Islet of Langerhans (tissue), 1 donor: ENCODE data around the gene UFSP1.

Source experiments
- FAIRE-seq: peaks from one replicate; lab custom pipeline; 2011; peaks lifted over from hg19 to GRCh38; lab: Jason Lieb, UNC

UFSP1 gene

DNA sequence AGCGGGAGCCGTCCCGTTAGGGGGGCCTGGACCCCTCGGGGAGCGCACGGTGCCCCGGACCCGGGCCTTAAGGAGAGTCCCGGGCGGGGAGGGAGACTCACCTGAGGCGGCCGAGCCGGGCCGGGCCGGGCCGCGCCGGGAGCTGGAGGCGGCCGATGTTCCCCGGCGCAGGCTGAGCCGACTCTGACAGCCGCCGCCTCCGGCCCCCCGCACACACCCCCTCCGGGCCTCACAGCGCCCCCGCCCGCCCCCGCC lies 6.1 kb upstream of the UFSP1 start, which contains the start of gene ACHE:
Gene ACHE, minus strand, starts transcription at position 188 of the 255 bp plus-strand sequence. CDS start 1,656 bp downstream, outside the sequence.
- no peak for FAIRE-seq

DNA sequence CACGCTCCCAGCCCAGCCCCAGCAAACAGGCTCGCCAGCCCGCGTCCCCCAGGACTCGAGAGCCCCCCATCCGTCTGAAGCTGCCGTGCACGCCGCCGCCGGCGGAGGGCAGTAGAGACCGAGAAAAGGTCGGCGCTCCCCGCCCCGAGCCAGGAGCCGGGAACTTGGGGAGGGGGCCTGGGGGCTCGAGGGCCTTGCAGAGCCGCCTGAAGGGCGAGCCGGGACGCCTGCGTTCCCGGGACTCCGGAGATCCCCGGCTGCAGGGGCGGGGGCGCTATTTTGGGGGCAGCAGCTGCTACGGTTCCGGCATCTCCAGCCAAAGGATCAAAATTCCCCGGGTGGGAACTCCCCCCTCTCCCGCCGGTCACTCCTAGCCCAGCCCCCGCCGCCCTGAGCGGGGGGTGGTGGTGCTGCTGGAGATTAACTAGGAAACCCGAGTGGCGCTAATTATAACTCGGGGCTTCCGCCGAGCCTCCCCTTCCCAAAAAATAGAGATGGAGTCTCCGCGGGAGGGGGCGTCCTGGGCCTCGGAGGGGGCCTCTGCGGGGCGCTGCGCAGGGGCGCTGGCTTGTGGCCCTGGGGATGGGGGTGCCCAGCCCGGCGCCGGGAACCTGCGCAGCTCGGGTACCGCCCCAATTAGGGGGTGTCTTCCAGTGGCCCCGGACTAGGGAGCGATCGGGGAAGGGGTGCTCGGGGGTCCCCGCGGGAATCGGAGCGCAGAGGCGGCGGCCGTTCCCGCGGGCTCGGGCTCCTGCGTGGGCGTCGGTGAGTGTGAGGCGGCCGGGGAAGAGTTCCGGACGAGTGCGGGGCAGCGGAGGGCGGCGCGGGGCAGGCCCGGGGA lies 5.6 kb upstream of the UFSP1 start:
- FAIRE-seq = no peak

DNA sequence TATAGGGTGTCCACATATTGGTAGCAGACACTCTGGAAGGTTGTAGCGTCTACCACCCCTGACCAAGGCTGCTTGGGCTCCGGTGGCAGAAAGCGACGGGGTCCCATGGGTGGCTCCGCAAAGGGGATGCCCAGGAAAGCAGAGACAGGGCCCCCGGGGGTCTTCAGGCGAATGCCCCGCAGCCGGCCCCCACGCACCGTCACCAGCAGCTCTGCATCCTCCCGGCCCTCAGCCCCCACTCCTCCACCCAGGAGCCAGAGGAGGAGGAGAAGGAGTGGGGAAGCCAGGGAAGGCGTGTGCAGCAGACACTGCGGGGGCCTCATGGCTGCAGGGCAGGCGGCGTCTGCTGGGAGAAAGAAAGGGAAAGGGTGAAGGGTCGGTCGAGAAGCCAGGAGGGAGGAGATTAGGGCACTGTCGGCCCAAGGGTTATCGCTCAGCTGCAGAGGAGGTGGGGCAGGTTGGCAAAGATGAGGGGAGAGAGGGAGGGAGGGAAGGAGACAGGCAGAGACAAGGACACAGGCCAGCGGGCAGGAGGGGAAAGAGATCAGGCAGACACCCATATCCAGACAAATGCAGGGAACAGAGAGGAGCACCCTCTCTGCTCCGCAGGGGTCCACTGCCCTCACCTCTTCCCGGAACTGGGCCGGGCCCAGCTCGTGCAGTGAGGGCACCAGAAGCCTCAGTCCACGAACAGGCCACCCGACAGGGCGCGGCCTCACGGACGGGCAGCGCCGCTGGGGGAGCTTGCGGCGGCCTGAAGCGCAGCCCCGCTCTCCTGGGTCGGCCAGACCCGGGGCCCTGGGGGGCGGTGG lies 4.6 kb upstream of the UFSP1 start:
- no peak for FAIRE-seq

DNA sequence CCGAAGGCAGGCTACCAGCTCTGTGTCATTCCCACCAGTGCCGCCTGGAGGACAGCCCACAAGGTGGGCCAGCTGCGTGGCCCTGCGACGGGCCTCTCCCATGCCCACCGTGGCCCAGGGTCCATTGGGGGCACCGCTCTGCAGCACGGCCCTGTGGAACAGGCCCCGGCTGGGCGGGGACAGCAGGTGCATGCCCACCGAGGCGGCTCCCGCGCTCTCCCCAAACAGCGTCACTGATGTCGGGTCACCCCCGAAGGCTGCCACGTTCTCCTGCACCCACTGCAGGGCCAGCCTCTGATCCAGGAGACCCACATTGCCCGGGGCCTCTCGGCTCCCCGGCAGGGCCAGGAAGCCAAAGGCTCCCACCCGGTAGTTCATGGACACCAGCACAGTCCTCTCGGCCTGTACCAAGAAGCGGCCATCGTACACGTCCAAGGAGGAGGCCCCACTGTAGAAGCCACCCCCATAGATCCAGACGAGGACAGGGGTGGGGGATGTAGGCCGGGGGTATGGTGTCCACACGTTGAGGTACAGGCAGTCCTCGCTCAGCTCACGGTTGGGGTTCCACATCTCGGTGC lies 3.9 kb upstream of the UFSP1 start:
- FAIRE-seq = no peak

DNA sequence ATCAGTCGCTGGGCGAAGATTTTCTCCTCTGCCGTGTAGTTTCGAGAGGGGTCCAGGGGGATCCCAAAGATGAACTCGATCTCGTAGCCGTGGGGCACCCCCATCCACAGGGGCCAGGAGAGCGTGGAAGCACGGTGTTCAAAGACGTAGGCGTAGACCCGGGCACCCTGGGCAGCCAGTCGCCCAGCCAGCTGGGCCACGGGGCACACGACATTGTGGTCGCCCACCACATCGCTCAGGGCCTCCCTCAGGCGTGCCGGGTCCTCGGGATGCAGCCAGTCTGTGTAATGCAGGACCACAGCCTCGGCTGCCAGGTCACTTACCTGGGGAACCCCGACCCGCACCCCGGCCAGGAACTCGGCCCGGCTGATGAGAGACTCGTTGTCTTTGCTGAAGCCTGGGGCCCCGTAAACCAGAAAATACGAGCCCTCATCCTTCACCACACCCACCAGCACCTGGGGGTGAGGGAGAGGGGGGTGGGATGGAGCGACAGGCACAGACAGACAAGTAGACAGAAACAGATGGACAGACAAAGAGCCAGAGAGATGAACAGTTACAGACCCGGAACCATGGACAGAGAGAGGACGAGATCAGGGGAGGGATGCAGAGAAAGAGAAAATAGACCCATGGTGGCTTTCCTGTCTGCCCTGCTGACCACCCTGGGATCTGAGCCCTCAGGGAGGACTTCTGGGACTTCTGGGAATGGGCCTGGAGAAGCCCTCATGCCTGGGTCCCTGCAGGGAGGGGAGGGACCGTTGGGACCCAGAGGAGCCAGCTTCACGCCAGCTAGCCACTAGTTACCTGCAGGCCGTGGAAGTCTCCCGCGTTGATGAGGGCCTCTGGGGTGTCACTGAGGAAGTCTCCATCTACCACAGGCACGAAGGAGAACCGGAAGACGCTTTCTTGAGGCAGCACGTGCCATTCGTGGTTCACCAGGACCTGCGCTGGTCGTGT lies 3.1 kb upstream of the UFSP1 start:
- no peak for FAIRE-seq

DNA sequence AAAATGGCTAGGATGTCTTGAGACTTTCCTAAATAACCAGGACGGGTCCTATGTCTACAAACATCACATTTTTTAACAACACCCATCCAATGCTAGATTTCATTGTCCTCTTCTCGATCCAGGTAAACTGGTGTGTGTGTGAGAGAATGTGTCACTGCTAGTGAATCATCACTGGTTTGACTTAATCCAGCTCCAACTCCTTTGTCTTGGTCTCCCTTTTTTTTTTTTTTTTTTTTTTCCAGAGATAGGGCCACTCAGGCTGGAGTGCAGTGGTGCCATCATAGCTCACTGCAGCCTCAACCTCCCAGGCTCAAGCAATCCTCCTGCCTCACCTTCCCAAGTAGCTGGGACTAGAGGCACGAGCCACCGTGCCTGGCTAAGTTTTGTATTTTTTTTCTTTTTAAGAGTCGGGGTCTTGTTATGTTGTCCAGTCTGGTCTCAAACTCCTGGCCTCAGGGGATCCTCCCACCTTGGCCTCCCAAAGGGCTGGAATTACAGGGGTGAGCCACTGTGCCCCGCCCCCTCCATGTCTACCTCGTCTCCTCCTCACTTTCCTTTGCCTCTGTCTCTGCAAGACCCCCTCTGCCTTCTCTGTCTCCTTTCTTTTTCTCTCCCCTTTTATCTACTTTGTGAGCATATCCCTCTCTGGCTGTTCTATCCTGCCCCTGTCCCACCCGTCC lies 2.2 kb upstream of the UFSP1 start:
- FAIRE-seq = no peak

DNA sequence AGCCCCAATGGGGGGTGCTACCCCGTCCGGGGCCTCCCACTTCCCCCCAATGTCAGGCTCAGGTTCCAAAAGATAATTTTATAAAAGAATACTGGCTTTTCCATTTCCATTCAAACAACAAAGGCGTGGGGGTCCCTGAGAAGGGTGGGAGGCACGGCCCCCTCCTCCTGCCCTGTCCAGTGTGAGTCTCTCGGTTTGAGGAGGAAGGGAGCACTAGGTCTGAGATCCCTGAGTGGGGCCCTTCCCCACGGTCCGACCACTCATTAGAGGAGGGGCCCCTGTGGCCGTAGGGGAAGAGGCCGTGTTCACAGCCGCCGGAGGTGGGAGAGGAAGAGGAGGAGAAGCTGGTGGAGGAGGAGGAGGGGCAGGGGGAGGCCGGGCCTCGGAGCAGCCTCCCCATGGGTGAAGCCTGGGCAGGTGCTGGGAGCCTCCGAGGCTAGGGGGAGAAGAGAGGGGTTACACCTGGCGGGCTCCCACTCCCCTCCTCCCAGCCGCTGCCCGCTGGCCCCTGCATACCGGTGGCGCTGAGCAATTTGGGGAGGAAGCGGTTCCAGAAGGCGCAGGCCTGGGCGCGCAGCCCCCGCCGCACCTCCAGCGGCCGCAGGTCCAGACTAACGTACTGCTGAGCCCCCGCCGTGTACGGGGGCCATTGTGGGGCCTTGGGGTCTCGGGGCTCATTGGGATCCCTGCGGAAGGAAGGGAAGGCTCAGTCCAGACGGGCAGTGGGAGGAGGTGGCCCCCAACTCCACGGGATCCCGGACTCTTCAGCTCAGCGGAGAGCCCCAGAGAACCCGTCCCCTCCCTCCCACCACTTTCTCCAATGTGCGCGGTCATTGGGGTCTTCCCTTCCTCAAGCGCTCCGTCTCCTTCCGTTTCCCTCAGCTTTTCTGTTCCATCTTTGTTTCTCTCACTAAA lies 1.4 kb upstream of the UFSP1 start:
- FAIRE-seq = no peak

DNA sequence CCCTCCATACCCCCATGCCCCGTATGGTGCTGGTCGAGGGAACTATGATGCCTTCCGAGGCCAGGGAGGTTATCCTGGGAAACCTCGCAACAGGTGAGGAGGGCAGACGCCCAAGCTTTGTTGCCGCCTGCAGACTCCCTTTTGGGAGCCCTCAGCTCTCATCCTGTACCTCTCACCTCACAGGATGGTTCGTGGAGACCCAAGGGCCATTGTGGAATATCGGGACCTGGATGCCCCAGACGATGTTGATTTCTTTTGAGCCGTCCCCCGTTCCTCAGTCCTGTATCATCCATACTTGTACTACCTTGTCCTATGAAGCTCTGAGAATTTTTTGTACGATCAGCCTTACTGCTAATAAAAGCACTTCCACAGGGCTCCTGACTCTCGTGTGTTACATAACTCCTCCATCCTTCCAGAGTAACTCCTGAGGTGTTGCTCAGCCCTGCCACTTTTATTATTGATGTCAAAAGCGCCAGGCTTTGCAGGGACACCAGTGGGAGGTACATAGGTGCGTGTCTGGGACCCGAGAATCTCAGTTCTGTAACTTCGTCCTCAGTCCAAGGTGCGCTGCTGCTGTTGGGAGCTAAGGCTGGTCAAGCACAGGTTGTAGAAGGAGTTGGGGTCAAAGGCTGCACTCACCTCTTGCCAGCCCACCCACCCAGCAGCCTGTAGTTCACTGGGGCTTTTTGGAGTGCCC lies 1.1 kb downstream of the UFSP1 start:
- FAIRE-seq = no peak

DNA sequence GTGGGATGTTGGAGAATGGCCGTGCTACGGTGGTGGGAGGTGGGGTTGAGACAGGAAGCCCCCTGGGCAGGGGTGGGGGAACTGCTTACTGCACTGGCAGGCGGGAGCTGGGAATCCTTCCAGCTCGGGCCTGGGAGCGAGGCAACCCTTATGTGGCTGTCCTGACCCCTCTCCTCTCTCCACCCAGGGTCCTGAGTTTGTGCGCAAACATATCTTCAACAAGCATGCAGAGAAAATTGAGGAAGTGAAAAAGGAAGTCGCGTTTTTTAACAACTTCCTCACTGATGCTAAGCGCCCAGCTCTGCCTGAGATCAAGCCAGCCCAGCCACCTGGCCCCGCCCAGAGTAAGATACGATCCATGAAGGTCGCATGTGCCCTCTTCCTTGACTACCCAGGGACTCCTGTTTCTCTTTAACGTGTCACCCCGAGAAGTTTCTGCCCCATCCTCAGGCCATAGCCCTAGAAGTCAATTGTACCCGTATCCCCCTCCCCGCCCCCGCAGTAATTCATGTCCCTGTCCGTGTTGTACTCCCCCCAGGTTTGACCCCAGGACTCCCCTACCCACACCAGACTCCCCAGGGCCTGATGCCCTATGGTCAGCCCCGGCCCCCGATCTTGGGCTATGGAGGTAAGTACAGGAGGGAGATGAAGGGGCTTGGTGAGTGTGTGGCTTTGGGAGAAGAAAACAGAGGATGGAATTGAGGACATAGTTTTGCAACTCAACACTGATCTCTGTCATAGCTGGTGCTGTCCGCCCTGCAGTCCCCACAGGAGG lies 1.8 kb downstream of the UFSP1 start:
- no peak for FAIRE-seq

DNA sequence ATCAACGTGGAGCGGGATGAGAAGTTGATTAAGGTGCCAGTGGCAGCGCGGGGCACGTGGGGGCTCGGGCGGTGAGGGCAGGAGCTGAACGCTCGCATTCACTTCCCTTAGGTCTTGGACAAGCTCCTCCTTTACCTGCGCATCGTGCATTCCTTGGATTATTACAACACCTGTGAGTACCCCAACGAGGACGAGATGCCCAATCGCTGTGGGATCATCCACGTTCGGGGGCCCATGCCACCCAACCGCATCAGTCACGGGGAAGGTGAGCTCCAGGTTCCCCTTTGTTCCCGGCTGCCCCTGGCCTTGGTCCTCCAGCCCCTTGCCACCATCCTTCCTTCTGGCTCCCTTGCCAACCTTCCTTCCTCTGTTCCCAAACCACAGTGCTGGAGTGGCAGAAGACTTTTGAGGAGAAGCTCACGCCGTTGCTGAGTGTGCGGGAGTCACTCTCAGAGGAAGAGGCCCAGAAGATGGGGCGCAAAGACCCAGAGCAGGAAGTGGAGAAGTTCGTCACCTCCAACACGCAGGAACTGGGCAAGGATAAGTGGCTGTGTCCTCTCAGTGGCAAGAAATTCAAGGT lies 2.5 kb downstream of the UFSP1 start:
- FAIRE-seq = no peak

DNA sequence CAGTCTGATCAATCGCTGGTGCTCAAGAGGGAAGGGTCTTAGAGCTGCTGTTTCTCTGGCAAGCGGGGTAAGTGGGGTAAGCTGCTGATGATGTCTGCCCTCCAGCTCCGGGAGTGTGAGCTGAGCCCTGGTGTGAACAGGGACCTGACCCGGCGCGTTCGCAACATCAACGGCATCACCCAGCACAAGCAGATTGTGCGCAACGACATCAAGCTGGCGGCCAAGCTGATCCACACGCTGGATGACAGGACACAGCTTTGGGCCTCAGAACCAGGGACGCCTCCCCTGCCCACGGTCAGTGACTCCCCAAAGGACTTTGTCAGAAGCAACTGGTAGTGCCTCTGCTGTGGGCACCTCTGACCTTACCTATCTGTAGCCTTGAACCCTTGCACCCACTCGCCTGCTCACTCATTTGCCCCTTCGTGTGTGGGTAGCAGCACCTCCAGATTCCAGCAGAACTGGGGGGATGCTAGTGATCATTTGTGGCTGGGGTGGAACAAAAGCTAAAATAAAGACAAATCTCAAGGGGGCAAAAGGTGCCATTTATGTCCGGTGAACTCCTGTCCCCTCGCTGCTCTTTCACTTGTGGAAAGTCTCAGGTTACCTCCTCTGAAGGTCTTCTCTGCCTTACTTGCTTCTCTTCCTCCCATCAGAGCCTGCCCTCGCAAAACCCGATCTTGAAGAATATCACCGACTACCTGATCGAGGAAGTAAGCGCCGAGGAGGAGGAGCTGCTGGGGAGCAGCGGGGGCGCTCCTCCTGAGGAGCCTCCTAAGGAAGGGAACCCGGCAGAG lies 3.2 kb downstream of the UFSP1 start:
- no peak for FAIRE-seq

DNA sequence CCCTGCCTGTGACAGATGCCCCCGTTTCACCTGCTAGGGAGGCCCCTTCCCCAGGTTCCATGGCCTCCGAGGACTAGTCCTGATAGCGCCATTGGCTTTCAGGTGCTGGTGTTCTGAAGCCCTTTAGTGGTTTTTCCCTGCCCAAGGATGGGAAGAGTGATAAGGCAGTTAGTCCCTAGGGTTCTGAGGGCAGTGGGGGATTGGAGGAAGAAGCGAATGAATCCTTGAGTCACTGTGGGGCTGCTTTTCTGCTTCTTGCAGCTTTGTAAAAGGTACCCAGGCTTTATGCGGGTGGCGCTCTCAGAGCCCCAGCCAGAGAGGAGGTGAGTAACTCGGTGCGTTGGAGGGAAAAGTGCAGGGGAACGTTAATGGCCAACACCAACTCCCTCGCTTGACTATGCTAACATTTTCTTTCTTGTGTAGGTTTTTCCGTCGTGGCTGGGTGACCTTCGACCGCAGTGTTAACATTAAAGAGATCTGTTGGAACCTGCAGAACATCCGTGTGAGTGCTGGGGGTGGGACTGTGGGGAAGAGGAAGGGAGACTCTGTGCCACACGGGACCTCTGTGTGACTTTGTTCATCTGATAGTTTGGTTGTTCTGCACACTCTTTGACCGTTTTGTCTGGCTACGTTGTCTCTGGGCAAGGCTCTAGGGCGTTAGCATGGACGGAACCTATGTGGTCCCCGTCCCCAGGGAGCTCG lies 3.9 kb downstream of the UFSP1 start:
- no peak for FAIRE-seq

DNA sequence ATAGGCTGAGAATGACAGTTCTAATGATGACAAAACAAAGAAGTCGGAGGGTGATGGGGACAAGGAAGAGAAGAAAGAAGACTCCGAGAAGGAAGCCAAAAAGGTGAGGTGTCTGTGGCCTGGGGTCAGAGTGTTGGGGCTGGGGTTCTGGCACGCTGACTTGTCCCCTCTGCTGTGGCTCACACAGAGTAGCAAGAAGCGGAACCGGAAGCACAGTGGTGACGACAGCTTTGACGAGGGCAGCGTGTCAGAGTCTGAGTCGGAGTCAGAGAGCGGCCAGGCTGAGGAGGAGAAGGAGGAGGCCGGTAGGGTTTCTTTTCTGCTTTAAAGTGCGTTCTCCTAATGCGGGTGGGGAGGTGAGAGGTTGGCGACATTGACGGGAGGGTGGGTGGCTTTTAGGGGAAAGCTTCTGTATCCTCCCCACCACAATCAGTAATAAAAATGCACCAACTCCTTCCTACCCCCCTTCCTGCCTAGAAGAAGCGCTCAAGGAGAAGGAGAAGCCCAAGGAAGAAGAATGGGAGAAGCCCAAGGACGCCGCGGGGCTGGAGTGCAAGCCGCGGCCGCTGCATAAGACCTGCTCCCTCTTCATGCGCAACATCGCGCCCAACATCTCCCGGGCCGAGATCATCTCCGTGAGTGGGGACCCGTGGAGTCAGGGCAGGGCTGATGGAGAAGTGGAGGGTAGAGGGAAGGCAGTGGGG lies 4.6 kb downstream of the UFSP1 start:
- FAIRE-seq = no peak

DNA sequence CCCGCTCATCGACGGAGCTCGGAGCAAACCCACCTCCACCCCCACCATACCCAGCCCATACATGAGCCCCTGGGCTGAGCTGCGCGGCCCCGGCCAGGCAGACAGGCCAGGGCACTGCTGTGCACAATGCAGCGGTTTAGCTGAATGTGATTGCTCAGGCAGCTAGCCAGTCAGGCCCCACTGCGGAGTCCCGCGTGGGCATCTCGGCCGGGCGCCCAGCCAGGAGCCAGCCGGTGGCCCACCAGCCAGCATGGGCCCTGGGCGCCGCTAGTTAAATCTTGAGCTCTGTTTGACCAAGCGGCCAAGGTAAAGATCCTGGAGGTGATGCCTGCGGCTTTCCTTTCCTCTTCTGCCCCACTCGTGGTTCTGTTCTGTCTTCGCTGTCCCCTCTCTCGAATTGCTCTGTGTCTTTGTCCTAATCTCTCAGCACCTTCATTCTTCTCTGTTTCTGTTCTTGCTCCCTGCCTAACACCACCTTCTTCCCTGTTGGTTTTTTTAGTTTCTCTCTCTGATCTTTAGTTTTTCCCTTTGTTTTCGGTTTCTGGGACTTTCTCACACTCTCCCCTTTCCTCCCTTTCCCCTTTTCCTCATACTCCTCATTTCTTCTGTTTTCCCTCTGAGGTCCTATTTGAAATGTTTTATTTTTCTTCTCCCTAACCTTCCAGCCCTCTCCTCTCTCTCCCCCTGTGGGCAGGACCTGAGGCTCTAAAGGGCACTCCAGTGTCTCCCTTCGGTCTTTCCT lies 6.6 kb downstream of the UFSP1 start:
- no peak for FAIRE-seq

DNA sequence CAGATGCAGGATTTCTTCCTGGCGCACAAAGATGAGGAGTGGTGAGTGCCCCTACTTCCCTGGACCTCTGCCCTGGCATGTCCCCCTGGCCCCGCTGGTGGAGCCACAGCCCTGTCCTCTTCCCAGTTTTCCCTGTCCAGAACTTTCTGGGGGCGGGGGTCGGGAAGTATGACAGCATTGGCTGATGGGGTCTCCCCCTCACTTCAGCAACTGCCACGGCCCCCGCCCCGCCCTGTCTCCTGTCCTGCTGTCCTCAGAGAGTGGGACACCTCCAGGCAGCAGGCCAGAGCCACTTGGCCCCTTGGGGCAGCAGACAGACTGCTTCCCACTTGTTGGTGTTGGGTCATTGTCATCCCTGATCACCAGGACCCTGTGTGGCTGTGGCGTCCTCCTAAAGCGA lies 7.3 kb downstream of the UFSP1 start:
- no peak for FAIRE-seq

DNA sequence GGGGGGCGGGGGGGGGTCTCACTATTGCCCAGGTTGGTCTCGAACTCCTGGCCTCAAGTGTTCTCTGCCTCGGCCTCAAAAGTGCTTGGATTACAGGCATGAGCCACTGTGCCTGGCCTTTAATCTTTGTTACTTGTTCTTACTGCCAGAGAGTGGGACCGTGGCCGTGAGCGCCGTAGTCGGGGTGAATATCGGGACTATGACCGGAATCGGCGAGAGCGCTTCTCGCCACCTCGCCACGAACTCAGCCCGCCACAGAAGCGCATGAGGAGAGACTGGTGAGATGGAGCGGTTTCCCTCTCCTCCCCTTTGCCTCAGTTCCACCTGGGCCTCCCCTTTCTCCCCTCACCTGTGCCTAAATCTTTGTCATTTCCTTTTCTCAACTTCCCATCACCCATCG lies 8.4 kb downstream of the UFSP1 start:
- no peak for FAIRE-seq
